Measurements from ENCODE around the gene NDUFA13. TPM values are rescaled to one million over a fixed set of nuclear protein-coding genes. Genes with fewer than 3 reads are reported as not detected.

Gene NDUFA13
- total RNA-seq, 1 donor from 2014 or later: 218 TPM

- no peaks in the 10 kb centered on the region for H3K27me3 ChIP-seq (ENCODE audit: low read depth)
- no peaks in the 10 kb centered on the region for H3K4me1 ChIP-seq
- H3K9me3 ChIP-seq: no peaks in the 10 kb centered on the region
- intact Hi-C loops (cut with DNase I): loop anchor here (10.0 kb wide), 1 partner anchor 131 kb away; no protein-coding TSS in a partner anchor
- ATAC-seq (no peak), DNase-seq (no peak)
- no peak overlapping the region for H3K27ac ChIP-seq
- no peak overlapping the region for H3K4me3 ChIP-seq
- TF ChIP-seq CTCF (IDR thresholded peaks at IDR 0.05): no peak
- peaks cover 94% of the 10 kb centered on the region for H3K36me3 ChIP-seq
Observed at GRCh38 chr19:19495614-19496603, 20.1 kb upstream of the NDUFA13 start.

DNA sequence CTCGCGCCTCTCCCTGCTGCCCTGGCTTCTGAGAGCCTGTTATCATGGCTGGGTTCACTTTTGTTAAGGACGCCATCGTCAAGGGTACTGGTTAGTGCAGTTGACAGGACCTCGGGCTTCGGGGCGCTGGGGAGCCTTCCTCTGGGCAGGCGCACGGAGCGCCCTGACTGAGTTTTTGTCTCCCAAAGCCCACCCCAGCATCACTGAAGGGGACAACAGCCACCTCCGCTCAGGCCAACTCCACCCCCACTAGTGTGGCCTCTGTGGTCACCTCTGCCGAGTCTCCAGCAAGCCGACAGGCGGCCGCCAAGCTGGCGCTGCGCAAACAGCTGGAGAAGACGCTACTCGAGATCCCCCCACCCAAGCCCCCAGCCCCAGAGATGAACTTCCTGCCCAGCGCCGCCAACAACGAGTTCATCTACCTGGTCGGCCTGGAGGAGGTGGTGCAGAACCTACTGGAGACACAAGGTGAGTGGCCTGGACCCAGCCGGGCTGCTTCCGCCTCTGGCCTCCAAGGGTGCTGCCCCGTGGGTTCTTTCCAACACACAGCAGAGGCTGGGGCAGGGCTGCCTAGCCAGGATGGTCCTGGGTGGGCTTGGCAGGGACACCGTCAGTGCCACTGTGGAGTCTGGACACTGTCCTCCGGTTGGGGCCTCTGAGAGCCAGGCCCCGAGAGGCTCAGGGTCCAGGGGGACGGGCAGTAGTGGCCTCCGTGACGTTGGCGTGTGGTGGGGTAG is 17.6 kb upstream of the NDUFA13 start:
- peaks cover 98% of the 10 kb centered on the region for H3K36me3 ChIP-seq
- intact Hi-C loops (cut with DNase I): loop anchor here (10.0 kb wide), 1 partner anchor 134 kb away; no protein-coding TSS in a partner anchor
- no peak for TF ChIP-seq CTCF (IDR thresholded peaks at IDR 0.05)
- H3K9me3 ChIP-seq: no peaks in the 10 kb centered on the region
- no peak for ATAC-seq
- no peaks in the 10 kb centered on the region for H3K4me1 ChIP-seq
- no peaks in the 10 kb centered on the region for H3K27me3 ChIP-seq (ENCODE audit: low read depth)
- no peak overlapping the region for H3K4me3 ChIP-seq
- DNase-seq: no peak
- no peak overlapping the region for H3K27ac ChIP-seq

DNA sequence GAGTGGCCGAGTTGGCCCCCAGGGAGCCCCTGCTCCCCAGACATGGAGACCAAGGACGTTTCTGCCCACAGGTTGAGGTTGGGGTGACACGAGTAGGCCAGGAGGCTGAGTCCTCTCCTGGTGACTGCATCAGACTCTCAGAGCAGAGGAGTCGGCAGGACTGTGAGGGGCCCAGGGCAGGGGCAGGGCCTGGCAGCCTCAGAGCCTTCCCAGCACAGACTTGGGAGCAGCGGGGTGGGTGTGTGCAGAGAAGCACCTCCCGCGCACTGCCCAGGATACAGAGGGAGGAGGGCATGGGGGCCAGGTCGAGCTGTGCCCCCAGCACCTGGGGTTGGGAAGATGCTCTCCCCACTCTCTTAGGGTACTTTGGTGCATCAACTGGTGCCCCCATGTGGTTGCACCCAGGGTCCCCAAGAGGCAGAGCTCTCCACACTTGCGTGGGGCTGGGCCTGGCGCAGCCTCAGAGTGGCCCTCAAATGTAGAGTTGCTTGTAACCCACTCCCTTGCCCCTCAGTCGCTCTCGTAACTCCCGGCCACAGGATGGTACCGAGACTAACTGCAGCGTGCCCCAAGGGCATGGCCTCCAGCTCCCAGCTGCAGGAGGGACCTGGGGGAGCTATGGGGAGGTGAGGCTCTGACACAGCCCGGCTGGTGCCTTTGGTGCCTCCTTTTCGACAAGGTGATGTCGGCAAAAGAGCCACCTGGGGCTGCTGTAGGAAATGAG is 16.6 kb upstream of the NDUFA13 start:
- no peak overlapping the region for H3K27ac ChIP-seq
- TF ChIP-seq CTCF (IDR thresholded peaks at IDR 0.05): no peak

GRCh38 chr19:19500975-19501644 is 14.9 kb upstream of the NDUFA13 start:
- no peaks in the 10 kb centered on the region for H3K4me1 ChIP-seq
- no peak overlapping the region for H3K27ac ChIP-seq
- no peak for ATAC-seq
- intact Hi-C loops (cut with DNase I): no loop called here
- H3K9me3 ChIP-seq: no peaks in the 10 kb centered on the region
- TF ChIP-seq CTCF (IDR thresholded peaks at IDR 0.05): no peak
- DNase-seq: no peak
- no peak overlapping the region for H3K4me3 ChIP-seq
- no peaks in the 10 kb centered on the region for H3K27me3 ChIP-seq (ENCODE audit: low read depth)
- peaks cover 100% of the 10 kb centered on the region for H3K36me3 ChIP-seq

More for the DNA sequence above, 16.6 kb upstream of the NDUFA13 start:
- no peak for ATAC-seq
- no peak overlapping the region for H3K4me3 ChIP-seq
- no peaks in the 10 kb centered on the region for H3K4me1 ChIP-seq
- DNase-seq: no peak
- intact Hi-C loops (cut with DNase I): loop anchor here (10.0 kb wide), 1 partner anchor 135 kb away; no protein-coding TSS in a partner anchor
- no peaks in the 10 kb centered on the region for H3K9me3 ChIP-seq
- H3K27me3 ChIP-seq (ENCODE audit: low read depth): no peaks in the 10 kb centered on the region
- H3K36me3 ChIP-seq: peaks cover 98% of the 10 kb centered on the region
